Body of pancreas (tissue), 4 donors: Measurements from ENCODE around the gene AHSP.

Source experiments
- POLR2A ChIP-seq, 3 donors: fragments of 450-650 bp; IDR thresholded peaks; one replicate each; pipeline ENCODE4 v1.6.1; 2016; ENCODE audit warnings: antibody characterized with exemption in 3 of 3, mild to moderate bottlenecking in 2 of 3
- TF ChIP-seq, protein P1 (sequence below), 7 experiments: fragments of 450-650 bp in 4 of 7; fragments of 200-600 bp in 3 of 7; sonication (generic) in 3 of 7; IDR thresholded peaks; one replicate each; pipeline ENCODE4 v1.5.1; 2016 to 2019; ENCODE audit warnings: antibody characterized with exemption in 7 of 7

DNA sequence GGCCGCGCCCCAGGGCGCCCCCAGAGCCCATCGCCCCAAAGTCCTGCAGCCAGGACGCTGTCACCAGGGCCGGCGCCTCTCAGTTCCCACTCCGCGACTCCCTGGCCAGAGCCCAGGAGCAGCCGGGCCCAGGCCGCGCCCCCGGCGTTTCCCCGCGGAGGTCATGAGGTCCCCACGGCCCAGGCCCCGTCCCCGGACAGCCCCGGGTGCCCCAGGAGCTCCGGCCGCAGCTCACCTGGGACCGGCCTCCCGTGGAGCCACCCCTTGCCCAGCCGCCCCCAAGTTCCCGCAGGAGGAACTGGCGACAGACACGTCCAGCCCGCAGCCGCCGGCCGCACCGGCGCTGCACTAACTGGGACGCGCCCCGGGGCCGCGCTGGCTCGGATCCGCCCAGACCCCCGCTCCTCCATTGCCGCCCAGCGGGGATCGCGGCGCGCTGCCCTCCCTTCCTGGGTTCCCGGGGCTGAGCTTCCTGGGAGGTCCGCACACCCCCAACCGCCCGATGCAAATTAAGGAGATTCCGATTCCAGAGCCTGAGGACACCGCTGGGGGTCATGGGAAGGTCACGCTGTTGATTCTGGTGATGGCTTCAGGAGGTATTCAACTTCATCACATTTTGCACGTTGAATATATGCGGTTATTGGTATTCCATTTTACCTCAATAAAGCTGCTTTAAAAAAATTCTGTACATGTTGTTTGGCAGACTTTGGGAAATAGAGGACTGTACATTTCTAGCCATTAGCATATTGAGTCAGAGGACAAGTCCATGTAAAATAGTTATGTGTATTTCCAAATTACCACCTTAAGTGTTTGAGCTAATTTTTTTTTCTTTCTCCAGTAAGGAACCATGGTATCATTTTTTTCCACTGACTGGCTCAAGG is 9.9 kb downstream of the AHSP start:
- TF ChIP-seq, protein P1, sequence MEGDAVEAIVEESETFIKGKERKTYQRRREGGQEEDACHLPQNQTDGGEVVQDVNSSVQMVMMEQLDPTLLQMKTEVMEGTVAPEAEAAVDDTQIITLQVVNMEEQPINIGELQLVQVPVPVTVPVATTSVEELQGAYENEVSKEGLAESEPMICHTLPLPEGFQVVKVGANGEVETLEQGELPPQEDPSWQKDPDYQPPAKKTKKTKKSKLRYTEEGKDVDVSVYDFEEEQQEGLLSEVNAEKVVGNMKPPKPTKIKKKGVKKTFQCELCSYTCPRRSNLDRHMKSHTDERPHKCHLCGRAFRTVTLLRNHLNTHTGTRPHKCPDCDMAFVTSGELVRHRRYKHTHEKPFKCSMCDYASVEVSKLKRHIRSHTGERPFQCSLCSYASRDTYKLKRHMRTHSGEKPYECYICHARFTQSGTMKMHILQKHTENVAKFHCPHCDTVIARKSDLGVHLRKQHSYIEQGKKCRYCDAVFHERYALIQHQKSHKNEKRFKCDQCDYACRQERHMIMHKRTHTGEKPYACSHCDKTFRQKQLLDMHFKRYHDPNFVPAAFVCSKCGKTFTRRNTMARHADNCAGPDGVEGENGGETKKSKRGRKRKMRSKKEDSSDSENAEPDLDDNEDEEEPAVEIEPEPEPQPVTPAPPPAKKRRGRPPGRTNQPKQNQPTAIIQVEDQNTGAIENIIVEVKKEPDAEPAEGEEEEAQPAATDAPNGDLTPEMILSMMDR (IDR thresholded peaks at IDR 0.05), result no peak
- TF ChIP-seq POLR2A (IDR thresholded peaks at IDR 0.05), result peak in 2 of 3 donors; percentile 32 to 48
